HG03342 (cell line): ENCODE results near the gene FLAD1.

Experiments used
- ATAC-seq: cut with Tn5 transposase; IDR thresholded peaks from one replicate; pipeline ENCODE4 v1.9.1; 2021; ENCODE audit warnings: mild to moderate bottlenecking, moderate library complexity; ENCODE audit not compliant: unreplicated experiment

Gene FLAD1

DNA sequence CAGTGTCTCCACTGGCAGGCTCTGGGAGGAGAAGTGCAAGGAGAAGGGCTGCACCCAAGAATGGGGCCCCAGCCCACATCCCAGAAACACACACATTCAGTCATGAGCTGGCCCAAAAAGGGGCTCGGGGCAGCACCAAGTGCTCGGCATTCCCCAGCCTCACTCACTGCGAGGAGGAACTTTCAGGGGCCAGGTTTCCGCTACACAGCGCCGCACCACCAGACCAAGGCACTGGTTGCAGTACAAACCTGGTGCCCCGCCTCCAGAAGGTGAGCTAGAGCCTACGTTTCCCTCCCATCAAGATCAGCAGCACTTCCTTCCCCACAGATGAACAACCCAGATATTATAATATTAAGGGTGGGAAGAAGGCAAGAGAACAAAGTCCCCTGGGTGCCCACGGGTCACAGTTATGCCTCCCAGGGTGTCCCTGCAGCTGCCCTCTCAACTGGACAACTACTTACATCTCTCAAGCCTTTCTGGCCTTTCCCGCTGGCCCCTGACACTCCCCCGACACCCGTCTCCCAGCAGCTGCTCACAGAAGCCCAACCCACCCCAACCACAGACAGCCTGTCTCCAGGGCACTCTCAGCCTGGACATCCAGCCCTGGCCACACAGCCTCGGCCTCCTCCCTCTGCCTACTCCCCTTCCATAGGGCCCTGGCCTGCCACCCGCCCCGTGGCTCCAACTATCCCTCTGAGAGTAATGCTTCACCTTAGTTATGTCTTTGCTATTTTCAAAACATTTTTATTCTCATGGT lies 31.1 kb upstream of the FLAD1 start:
- no peak for ATAC-seq

DNA sequence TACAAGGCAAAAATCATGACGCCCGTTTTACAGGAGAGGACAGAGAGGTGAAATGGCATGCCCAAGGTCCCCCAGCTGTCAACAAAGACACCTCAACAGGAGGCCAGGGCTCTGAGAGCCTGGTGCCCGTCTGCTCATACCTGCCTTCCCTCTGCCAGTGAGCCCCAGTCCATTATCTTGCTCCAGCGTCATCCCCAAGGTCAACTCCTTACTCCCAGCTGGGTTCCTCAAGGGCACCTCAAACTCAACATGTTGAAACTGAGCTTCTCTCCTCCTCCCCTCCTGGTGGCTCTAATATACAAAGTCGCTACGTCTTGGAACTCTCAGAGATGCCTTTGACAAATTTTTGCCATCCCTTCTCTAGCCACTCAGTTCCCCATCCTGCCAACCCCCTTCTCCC lies 30.5 kb upstream of the FLAD1 start:
- no peak for ATAC-seq

DNA sequence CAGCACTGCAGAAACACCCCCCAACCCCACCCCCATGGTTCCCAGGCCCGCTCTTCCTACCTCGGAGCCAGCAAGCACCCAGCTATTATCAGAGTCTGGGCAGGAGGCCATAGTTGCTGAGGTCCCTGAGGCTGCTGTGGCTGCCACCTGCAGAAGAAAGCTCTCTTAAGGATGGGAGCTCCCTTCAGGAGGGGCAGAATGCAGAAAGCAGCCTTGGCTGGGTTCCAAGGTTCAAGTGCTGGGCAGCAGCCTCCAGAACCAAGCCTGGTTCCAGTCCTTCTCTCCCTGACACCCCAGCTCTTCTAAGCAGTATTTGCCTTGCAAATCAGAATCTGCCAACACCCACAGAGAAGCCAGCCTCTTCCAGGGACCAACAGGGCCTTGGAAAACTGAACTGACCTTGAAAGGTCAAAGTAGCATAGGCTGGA lies 29.5 kb upstream of the FLAD1 start:
- no peak for ATAC-seq

DNA sequence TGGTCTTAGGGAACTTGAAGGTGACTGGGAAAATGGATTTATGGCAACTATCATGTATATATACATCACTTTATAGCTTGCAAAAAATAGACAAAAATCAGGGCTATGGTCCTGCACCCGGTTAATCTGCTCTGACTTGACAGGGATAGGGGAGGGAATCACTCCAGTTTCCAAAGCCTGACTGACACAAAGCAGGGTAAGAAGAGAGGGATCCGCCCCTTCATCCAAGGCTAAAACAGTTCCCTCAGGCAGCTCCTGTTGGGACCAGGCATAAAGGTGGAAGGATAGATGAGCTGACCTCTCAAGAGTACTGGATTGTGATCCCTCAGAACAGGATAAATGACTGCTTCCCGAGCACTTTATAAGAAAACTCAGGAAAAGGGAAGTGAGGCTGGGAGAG lies 28.6 kb upstream of the FLAD1 start:
- ATAC-seq, result no peak

DNA sequence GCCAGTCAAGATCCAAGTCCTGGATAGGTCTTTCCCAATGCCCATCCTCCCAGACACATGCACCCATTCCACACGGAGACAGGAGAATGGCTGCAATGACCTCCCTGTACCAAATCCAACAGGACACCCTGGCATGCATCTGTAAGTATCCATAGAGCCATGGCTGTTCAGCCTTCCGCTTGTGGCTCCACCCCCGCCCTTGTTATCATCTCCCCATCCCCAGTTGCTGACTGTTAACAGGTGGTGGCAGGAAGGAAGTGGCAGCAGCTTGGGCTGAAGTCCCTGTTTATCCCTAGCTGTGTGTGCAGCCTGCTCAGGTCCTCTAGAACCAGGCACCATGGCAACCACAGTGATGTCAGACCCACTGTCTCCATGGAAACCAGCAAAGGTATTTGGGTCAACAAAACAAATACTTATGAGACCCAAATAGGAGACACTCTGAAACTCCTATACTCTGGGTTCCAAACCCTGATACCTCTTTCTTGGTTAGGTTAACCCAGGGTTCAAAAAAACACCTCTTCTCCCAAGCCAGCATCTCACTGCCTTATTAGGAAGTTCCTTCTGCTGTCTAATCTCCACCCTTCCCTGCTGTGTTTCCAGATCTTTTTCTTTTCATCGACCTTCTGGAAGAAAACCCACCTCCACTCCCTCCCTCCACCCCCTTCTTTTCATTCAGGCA lies 28.0 kb upstream of the FLAD1 start:
- ATAC-seq, result peak; percentile 62

DNA sequence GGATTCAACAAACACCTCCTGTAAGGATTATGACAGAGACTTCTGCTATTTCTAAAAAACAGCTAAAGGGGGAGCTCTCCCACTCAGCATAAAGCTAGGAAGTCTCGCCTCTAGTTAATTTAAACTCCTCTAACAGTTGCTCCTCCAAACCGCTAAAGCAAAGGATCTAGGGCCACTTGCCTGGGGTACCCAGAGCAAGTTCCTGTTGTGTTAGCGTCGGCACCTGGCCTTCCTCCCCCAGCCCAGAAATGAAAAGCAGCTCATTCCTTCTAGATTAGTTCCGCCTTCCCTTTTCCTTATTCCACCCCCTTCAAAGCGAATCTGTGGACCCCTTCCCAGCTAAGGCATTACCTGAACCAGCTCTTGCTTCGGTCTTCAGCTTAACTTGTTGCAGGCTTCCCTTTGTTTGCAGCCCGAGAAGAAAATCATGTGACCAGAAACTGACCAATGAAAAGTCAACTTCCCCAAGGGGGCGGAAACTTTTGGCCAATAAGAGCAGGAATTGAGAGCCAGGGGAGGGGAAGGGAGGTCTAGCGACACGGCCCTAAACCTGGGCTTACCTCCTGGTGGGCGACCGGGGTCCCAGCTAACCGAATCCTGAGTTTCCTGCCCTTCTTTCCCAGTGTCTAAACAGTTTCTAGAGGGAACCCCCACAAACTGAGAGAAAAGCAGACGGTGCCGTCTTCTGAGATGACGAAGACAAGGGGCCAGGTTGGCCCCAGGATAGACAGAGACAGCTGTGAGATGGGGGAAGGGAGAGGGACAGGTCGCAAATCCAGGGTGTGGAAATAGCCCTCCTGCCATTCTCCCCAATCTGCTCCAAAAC lies 27.2 kb upstream of the FLAD1 start, which contains the start of gene PBXIP1:
TSS of gene PBXIP1 (minus strand) at position 382 of the 826 bp plus-strand sequence. CDS start 2,378 bp downstream, outside the sequence.
- peak; percentile 46 for ATAC-seq

DNA sequence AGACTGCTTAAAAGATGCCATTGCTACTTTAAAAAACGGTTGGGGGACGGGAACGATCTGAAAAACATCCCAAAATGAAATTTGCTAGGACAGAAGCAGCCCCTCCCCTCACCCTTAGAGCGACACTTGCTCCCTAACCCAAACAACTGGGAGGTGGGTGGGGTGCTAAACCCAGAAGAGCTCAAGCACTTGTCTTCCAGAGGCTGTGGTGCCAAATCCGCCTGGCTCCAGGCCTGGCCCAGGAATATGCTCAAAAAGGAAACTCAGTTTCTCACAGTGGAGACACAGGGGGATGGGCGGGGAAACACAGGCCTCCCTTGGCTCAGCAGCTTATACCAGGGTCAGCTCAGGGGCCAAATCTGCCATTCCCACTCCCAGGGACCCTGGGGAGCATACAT lies 26.6 kb upstream of the FLAD1 start:
- ATAC-seq, result no peak

DNA sequence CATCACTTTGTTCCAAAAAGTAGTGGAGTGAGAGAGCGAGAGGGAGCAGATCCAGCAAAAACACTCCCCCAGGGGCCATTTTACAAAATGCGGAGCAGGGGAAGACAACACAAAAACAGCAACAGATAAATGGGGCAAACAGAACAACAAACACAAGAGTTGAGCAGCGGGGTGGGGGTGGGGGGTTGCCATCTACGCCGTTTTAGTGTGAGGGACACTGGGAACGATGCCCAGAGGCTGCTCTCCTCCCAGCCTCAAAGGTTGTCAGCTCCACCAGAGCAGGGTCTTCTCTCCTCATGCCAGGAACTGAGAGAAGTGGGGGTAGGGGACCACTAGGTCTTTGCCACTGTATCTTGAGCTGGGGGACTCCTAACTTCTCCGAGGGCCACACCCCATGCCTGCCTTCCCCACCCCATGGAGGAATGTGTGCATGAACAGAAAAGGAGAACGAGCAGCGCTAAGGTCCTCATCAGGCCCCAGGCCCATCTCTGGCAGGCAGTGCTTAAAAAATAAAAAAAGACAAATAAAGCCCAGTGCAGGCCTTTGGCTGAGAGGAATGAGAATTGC lies 26.0 kb upstream of the FLAD1 start:
- ATAC-seq, result no peak

DNA sequence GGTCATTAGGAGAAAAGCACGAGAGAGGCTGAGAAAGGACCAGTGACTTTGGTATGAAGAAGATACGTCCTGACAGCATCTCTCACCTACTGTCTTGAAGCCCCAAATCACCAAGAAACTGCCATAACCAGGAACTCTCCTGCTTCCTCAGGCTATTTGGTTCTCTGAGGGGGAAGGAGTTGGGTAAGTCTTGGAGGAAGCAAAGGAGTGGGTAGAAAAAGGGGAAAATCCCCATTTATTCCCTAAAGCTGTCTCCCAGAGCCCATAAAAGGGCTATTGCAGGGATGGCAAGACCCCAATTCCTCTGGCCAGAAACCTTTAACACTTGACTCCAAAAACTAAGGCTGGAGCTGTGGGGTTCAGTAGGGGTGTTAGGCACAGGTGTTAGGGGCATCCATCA lies 25.1 kb upstream of the FLAD1 start:
- no peak for ATAC-seq

DNA sequence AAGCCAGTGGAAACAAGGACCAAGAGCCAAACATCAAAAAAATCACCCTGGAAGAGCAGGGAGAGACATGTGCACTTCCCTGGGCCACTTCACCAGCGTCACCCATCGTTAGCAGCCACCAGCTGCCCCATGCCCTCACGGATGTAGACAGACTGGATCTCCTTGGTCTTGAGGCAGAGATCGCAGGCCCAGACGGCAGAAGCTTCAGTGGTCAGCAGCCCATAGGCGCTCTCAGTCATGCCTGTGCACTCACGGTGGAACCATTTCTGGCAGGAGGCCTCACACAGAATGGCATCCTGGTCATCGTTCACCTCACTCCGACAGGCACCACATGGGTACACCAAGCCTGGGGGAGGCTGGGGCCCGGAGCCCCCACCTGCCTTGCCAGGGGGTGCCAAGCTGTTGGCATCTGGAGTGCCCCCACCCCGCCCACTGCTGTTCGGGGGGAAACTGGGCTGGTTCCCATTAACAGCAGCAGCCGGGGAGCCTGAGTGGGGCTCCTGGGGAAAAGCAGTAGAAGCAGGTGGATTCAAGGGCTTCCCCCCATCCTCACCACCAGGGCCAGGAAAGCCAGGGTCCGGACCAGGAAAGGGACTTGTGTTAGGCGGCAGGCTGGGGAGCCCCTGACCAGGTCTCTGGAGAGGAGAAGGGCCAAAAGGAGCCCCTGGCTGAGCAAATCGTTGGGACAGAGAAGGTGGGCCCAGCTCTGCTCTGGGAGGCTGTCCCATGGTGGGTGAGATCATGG lies 24.3 kb upstream of the FLAD1 start:
- no peak for ATAC-seq

DNA sequence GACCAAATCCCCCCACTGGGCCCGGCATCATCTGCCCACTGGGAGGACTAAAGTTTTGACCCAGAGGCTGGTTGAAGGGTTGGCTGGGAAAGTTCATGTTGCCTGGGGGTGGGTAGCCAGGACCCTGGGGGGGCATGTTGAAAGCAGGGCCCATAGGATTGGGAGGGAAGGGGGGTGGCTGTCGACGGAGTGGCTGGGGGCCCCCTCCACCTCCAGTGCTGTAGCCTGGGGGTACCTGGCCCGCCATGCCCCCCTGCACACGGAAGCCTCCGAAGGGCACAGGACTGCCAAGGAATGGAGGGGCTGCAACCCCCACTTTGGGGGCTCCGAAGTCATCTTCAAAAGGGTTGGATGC lies 23.7 kb upstream of the FLAD1 start:
- no peak for ATAC-seq

DNA sequence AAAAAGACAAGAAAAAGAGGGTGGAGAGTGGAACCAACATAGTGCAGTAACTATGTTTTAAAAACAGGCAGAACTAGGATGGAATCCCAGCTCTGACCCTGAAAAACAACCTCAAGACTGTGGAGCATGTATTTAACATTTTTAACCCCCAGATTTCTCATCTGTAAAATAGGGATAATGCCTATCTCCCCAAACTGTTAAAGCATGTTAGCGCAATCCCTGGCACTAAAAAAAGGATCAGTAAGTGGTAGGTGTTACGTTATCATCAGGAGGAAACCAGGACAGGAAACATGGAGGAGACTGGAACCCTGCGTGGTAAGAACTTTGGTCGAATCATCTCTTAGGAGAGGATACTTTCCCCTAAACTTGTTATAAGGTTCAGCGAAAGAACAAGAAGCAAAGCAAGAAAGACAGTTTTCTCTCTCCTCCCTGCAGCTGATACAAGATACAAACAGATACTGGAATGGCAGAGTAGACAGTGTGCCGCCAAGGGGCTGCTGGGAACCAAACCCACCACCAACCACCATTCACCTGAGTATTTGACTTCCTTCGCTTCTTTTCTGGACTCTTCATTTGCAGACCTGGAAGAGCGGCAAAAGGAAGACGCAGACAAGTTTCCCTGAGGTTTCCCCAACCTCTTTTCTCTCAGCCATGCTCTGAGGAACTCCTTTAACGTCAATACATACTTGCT lies 22.6 kb upstream of the FLAD1 start:
- ATAC-seq, result no peak

DNA sequence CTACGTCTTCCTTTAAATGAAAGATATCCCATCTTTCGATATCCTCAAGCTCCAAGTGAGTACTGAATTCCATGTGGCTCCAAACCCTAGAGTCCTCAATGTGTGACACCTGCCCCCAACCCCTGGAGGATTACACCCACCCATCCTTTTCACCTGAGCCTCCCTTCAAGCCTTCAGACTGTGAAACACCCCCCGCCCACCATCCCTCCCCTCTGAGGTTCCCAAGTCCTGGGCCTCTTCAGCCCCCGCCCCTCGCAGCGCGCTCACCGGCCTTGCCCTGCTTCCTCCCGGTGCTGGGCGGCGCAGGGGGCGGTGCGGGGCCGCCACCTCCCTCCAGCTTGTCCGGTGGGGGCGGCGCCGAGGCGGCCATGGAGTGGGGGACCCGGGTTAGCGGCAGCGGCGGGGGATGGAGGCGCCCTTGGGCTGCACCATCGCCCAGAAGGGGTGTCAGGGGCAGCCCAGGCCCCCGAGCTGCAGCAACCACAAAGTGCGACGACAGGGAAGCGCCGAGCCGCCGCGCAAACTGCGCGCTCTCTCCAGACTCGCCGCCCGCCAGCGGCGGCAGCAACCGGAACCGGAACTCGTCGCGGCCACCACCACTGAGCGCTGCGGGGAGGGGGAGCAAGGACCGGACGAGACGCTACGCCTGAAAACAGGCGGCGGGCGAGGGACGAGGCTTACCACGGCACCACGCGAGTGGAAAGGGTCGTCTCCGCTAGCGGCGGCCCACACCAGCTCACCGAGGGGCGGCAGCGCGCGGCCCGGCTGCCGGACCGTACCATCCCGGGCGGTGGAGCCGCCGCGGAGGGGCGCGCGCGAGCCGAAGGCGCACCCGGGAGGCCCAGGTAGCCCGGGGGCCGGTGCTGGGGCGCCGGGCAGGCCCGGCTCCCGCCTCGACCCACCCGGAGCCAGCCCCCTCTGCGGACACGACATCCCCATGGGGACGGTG lies 21.7 kb upstream of the FLAD1 start, which contains the start of gene PYGO2:
TSS of gene PYGO2 (minus strand) at position 576 of the 949 bp plus-strand sequence. CDS start at position 370, 206 bp downstream.
- peak; percentile 61 for ATAC-seq

DNA sequence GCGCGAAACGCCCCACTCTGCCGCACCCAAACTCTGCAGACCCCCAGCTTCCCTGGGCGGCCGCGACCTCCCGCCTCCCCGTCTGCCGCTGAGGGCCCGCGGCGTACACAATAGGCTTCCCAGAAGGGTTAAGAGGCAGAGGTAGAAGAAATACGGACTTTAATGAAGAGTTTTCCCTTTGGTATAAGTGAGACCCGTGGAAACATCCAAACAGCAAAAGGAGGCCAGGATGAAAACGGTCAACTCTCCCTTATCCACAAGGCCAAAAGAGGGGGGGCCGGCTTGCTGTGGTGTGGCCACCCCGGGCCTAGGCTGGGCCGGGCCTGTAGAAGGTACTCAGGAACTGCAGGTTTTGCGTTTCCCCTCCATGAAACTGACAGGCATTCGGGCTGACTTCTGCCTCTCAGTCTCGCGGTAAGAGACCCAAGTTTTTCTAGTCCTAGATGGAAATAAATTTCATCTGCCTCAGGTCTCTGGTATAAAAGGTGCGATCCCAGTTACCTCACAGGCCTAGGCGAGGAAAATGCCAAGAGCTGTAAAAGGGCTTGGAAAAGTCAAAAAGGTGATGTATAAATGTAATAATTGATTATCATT lies 20.9 kb upstream of the FLAD1 start:
- ATAC-seq, result peak; percentile 11

DNA sequence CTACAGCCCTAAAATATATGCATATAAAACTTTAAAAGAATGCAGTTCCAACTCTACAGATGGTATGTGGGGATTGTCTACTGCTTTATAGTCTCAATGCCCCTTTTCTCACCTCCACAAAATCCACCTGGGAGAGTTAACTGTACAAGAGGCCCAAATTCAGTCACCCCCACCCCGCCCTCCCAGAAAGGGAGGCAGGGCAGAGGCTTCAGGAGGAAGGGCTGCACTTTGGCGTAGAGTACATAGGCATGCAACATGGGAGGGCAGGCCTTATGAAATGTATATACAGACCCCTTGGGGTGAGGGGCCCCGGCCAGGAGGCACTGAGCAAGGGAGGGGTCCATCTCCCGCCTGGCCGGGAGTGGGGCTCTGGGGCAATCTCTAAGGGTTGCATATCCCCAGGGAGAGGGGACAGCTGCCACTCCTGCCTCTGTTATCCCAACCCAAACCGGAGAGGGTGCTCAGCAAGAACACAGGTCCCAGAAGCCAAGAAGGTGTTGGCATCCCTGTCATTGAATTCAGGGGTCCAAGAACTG lies 20.3 kb upstream of the FLAD1 start:
- no peak for ATAC-seq

DNA sequence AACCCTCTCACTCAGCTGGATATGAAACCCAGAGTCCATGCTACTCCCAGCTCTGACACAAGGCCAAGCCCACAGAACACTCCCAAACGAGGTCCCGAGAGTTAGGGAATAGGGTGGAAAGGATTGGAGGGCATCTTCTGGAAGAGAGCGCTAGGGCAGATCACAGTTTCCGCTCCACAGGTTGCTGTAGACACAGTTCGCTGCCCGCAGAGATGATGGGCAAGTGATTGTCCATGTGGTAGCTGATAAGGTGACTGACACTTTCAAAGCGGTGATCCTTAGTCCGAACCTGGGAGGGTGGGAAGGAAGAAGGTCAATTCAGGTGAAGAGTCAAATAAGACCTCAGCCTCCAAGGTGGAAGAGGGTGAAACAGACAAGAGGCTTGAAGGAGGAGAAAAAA lies 19.5 kb upstream of the FLAD1 start:
- ATAC-seq, result no peak

DNA sequence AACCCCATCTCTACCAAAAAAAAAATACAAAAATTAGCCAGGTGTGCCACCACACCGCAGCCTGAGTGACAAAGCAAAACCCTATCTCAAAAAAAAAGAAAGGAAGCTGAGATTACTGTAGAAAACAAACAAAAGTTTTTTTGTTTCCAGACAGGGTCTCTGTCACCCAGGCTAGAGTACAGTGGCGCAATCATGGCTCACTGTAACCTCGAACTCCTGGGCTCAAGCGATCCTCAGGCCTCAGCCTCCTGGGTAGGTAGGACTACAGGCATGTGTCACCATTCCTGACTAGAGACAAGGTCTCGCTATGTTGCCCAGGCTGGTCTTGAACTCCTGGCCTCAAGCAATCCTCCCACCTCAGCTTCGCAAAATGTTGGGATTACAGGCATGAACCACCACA lies 18.8 kb upstream of the FLAD1 start:
- ATAC-seq, result no peak

DNA sequence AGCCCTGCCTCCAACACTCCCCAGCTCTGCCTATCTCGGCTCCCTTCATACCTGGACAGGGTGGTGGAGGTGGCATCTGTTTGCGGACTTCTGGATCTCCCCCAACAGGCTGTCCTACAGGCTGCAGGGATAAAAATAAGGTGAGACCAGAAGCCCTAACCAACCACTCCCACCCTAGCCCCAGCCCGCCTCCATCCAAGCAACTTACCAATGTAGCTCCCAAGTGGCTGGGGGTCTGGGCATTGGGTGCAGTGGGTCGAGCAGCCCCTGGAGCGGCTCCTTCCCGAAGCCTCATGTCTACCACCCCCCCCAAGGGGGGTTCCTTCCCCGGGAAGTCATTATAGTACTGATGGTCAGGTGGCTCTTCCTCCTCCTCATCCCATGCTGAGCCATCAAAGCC lies 17.0 kb upstream of the FLAD1 start:
- ATAC-seq, result no peak
